IMR-90 (cell line): ENCODE data around the gene NECTIN2. TPM values are rescaled to one million over a fixed set of nuclear protein-coding genes. Genes with fewer than 3 reads are reported as not detected.

ENCODE experiments used
- ATAC-seq: fragments of 200-7000 bp; cut with Tn5 transposase; 2 replicates; pipeline ENCODE4 v1.9.1; 2020; ENCODE audit warnings: low read depth, mild to moderate bottlenecking, moderate library complexity
- BruUV-seq: library from RNA; stranded (reverse); fragments of 400-500 nt; replicated peaks from 2 replicates; lab custom pipeline; 2021; lab: Mats Ljungman, UMichigan
- CTCF ChIA-PET: fragments of 300-600 bp; formaldehyde crosslinking; extraction: SDS; loops from one replicate; lab custom pipeline; 2021; ENCODE audit warnings: antibody characterized with exemption; lab: Yijun Ruan, JAX
- POLR2A ChIA-PET: fragments of 300-600 bp; sonication (Branson Sonifier 250); formaldehyde crosslinking; loops from one replicate; lab custom pipeline; 2022; ENCODE audit warnings: antibody characterized with exemption; ENCODE audit not compliant: unreplicated experiment; lab: Charles Lee
- DNase-seq: peaks from one replicate; pipeline ENCODE4 v3.0.0; 2013
- H2AFZ ChIP-seq: replicated peaks from 2 replicates; pipeline ENCODE3; 2013; ENCODE audit warnings: low read length, mild to moderate bottlenecking; ENCODE audit not compliant: poor library complexity
- H2AK5ac ChIP-seq: 2 replicates; pipeline ENCODE4 v1.6.1; 2013; ENCODE audit warnings: low read depth, low read length, inconsistent platforms
- H2AK9ac ChIP-seq: replicated peaks from 2 replicates; pipeline ENCODE3; 2013; ENCODE audit warnings: mild to moderate bottlenecking, low read depth, low read length, moderate library complexity; ENCODE audit not compliant: poor library complexity
- H2BK120ac ChIP-seq: 2 replicates; pipeline ENCODE4 v1.6.1; 2013; ENCODE audit warnings: low read depth, low read length, inconsistent platforms
- H2BK15ac ChIP-seq: 3 replicates; pipeline ENCODE4 v1.6.1; 2013; ENCODE audit warnings: low read depth, low read length, inconsistent platforms
- H2BK20ac ChIP-seq: 2 replicates; pipeline ENCODE4 v1.6.1; 2013; ENCODE audit warnings: low read depth, mild to moderate bottlenecking, inconsistent platforms, low read length, moderate library complexity
- H2BK5ac ChIP-seq: 2 replicates; pipeline ENCODE4 v1.6.1; 2013; ENCODE audit warnings: mild to moderate bottlenecking, low read depth, low read length, inconsistent platforms; ENCODE audit not compliant: poor library complexity, severe bottlenecking
- H3K14ac ChIP-seq: replicated peaks from 2 replicates; pipeline ENCODE4 v1.6.1; 2013; ENCODE audit warnings: low read depth, low read length, inconsistent platforms
- H3K18ac ChIP-seq: 2 replicates; pipeline ENCODE4 v1.6.1; 2013; ENCODE audit warnings: low read depth, low read length, control low read depth
- H3K23ac ChIP-seq: 2 replicates; pipeline ENCODE4 v1.6.1; 2013; ENCODE audit warnings: low read depth, low read length, inconsistent platforms
- H3K27ac ChIP-seq: 2 replicates; pipeline ENCODE4 v1.5.1; 2013; ENCODE audit warnings: mild to moderate bottlenecking, control low read depth, low read length; ENCODE audit not compliant: insufficient read depth
- H3K27me3 ChIP-seq: 2 replicates; pipeline ENCODE4 v1.6.1; 2013; ENCODE audit warnings: low read length; ENCODE audit not compliant: control insufficient read depth, insufficient read depth
- H3K36me3 ChIP-seq: 2 replicates; pipeline ENCODE4 v1.6.1; 2013; ENCODE audit warnings: low read length, mixed read lengths; ENCODE audit not compliant: control insufficient read depth, insufficient read depth
- H3K4ac ChIP-seq: 2 replicates; pipeline ENCODE4 v1.6.1; 2013; ENCODE audit warnings: low read depth, low read length, inconsistent platforms
- H3K4me1 ChIP-seq: 2 replicates; pipeline ENCODE4 v1.6.1; 2013; ENCODE audit warnings: low read length, mixed read lengths; ENCODE audit not compliant: control insufficient read depth, insufficient read depth
- H3K4me2 ChIP-seq: 2 replicates; pipeline ENCODE4 v1.6.1; 2013; ENCODE audit warnings: low read depth, mild to moderate bottlenecking, control low read depth, low read length, moderate library complexity
- H3K4me3 ChIP-seq: 2 replicates; pipeline ENCODE4 v1.5.1; 2013; ENCODE audit warnings: low read depth, mild to moderate bottlenecking, control low read depth, low read length, moderate library complexity; ENCODE audit not compliant: insufficient read depth
- H3K56ac ChIP-seq: 2 replicates; pipeline ENCODE4 v1.6.1; 2013; ENCODE audit warnings: low read length, inconsistent platforms; ENCODE audit not compliant: insufficient read depth; ENCODE audit errors: extremely low read depth
- H3K79me1 ChIP-seq, 2 experiments: 2 replicates each; pipeline ENCODE4 v1.6.1; 2013; ENCODE audit warnings: low read length in 2 of 2, inconsistent platforms in 1 of 2, low read depth in 1 of 2
- H3K9ac ChIP-seq: 2 replicates; pipeline ENCODE4 v1.6.1; 2013; ENCODE audit warnings: low read depth, low read length, control low read depth
- H3K9me1 ChIP-seq: 2 replicates; pipeline ENCODE4 v1.6.1; 2013; ENCODE audit warnings: low read length, inconsistent platforms; ENCODE audit not compliant: insufficient read depth
- H3K9me3 ChIP-seq: 2 replicates; pipeline ENCODE4 v1.6.1; 2013; ENCODE audit warnings: low read length; ENCODE audit not compliant: control insufficient read depth, insufficient read depth
- H4K20me1 ChIP-seq: 2 replicates; pipeline ENCODE4 v1.6.1; 2013; ENCODE audit warnings: low read length, inconsistent platforms; ENCODE audit not compliant: insufficient read depth
- H4K5ac ChIP-seq: 2 replicates; pipeline ENCODE4 v1.6.1; 2013; ENCODE audit warnings: mild to moderate bottlenecking, low read depth, low read length, control low read depth
- H4K8ac ChIP-seq, 2 experiments: 2 replicates each; pipeline ENCODE4 v1.6.1; 2013; ENCODE audit warnings: low read depth in 2 of 2, low read length in 2 of 2, control low read depth in 1 of 2, inconsistent platforms in 1 of 2
- H4K91ac ChIP-seq: 2 replicates; pipeline ENCODE4 v1.6.1; 2013; ENCODE audit warnings: low read depth, low read length, inconsistent platforms; ENCODE audit not compliant: insufficient read depth
- BHLHE40 ChIP-seq: fragments of 150-350 bp; IDR thresholded peaks from 2 replicates; pipeline ENCODE4 v1.6.1; 2016; ENCODE audit warnings: mild to moderate bottlenecking, low read depth, low read length
- CEBPB ChIP-seq: IDR thresholded peaks from 2 replicates; pipeline ENCODE4 v1.6.1; 2012; ENCODE audit warnings: low read depth, low read length, improper control_type of control experiment
- CHD1 ChIP-seq: IDR thresholded peaks from 2 replicates; pipeline ENCODE4 v1.6.1; 2012; ENCODE audit warnings: low read depth, low read length, improper control_type of control experiment
- CTCF ChIP-seq: conservative IDR thresholded peaks from 2 replicates; pipeline ENCODE4 v1.5.1; 2012; ENCODE audit warnings: mild to moderate bottlenecking, low read depth, low read length, improper control_type of control experiment
- FOS ChIP-seq: fragments of 150-350 bp; IDR thresholded peaks from 2 replicates; pipeline ENCODE4 v1.6.1; 2016; ENCODE audit warnings: low read depth, low read length
- MAFK ChIP-seq: IDR thresholded peaks from 2 replicates; pipeline ENCODE4 v1.6.1; 2012; ENCODE audit warnings: low read depth, low read length, improper control_type of control experiment
- MAZ ChIP-seq: IDR thresholded peaks from 2 replicates; pipeline ENCODE4 v1.6.1; 2012; ENCODE audit warnings: low read depth, mild to moderate bottlenecking, low read length, improper control_type of control experiment, moderate library complexity, borderline replicate concordance
- MXI1 ChIP-seq: IDR thresholded peaks from 2 replicates; pipeline ENCODE4 v1.6.1; 2012; ENCODE audit warnings: low read depth, mild to moderate bottlenecking, low read length, moderate library complexity, borderline replicate concordance
- NFE2L2 ChIP-seq: fragments of 150-350 bp; IDR thresholded peaks from 2 replicates; pipeline ENCODE4 v1.6.1; 2016; ENCODE audit warnings: low read depth, mild to moderate bottlenecking, low read length
- POLR2A ChIP-seq: IDR thresholded peaks from 2 replicates; pipeline ENCODE4 v1.6.1; 2012; ENCODE audit warnings: mild to moderate bottlenecking, low read depth, low read length
- RAD21 ChIP-seq: IDR thresholded peaks from 2 replicates; pipeline ENCODE4 v1.6.1; 2012; ENCODE audit warnings: low read length, improper control_type of control experiment
- RCOR1 ChIP-seq: IDR thresholded peaks from 2 replicates; pipeline ENCODE4 v1.6.1; 2012; ENCODE audit warnings: mild to moderate bottlenecking, low read length, improper control_type of control experiment; ENCODE audit not compliant: insufficient replicate concordance
- RFX5 ChIP-seq: IDR thresholded peaks from 2 replicates; pipeline ENCODE4 v1.8.0; 2012; ENCODE audit warnings: low read depth, mild to moderate bottlenecking, low read length, moderate library complexity
- SMC3 ChIP-seq: fragments of 150-350 bp; IDR thresholded peaks from 2 replicates; pipeline ENCODE4 v1.6.1; 2016; ENCODE audit warnings: low read depth, mild to moderate bottlenecking, antibody characterized with exemption, low read length, moderate library complexity
- WGBS, 2 experiments: methylation state at CpG; one replicate each; pipeline versions ENCODE4 v1.1.5 to v1.1.7; 2013; ENCODE audit warnings: missing lambda C conversion rate in 2 of 2; ENCODE audit not compliant: insufficient read length in 1 of 2; ENCODE audit errors: extremely low coverage in 2 of 2; 5-methylcytosine and 5-hydroxymethylcytosine counted together
- dilution Hi-C: fragments of 300-500 bp; cut with HindIII; formaldehyde crosslinking; loops from one replicate; pipeline ENCODE4 v1.14.3; 2018; ENCODE audit warnings: low sequenced_read_pairs; ENCODE audit not compliant: unreplicated experiment
- in situ Hi-C: fragments of 300-500 bp; cut with MboI; formaldehyde crosslinking; loops from 3 replicates; pipeline ENCODE4 v1.14.3; 2019; ENCODE audit warnings: low sequenced_read_pairs, inconsistent platforms, mixed read lengths
- intact Hi-C: fragments of 100-400 bp; cut with micrococcal nuclease; formaldehyde crosslinking; loops from 2 replicates; pipeline ENCODE4 v1.10.0; 2022
- polyA plus RNA-seq, 3 experiments: library from polyadenylated mRNA; depleted of rRNA; stranded (reverse); fragments of >200 nt; gene quantifications; 2 replicates each; pipeline ENCODE4 v1.2.3, GENCODE V29; 2012; ENCODE audit warnings: low replicate concordance in 1 of 3
- total RNA-seq: library from RNA; depleted of rRNA; stranded (reverse); fragments of >200 nt; gene quantifications from 2 replicates; pipeline ENCODE4 v1.2.3, GENCODE V29; 2012
- TF ChIP-seq, protein P1 (sequence below): fragments of 150-350 bp; IDR thresholded peaks from 2 replicates; pipeline ENCODE4 v1.6.1; 2017; ENCODE audit warnings: mild to moderate bottlenecking, antibody characterized with exemption, low read length, low read depth
- TF ChIP-seq, protein P2 (sequence below): fragments of 150-350 bp; IDR thresholded peaks from 2 replicates; pipeline ENCODE4 v1.6.1; 2016; ENCODE audit warnings: low read depth, mild to moderate bottlenecking, low read length, moderate library complexity, borderline replicate concordance

NECTIN2 gene
- total and polyA plus RNA-seq, 2 of the 4 experiments (the other 2 are of a cell fraction), result 77.8 to 170 TPM

DNA sequence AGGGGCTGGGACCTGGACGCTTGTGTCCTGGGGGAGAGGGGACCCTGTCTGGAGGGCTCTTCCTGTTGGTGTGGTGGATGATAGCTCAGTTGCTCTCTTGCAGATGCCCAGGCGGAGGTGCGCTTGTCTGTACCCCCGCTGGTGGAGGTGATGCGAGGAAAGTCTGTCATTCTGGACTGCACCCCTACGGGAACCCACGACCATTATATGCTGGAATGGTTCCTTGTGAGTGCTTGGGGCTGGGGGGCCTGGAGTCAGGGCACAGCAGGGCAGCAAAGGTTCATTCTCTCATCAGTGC, 35.0 kb upstream of the NECTIN2 start:
- Histone ChIP-seq H3K27me3 (no peaks in the 10 kb centered on the region), H3K9ac (no peak overlapping the region), H2AK9ac (no peak overlapping the region), H3K4me2 (no peak overlapping the region), H2BK15ac (no peak overlapping the region), H3K14ac (no peak overlapping the region), H2BK120ac (no peak overlapping the region), H3K27ac (no peak overlapping the region), H3K4me3 (no peak overlapping the region), H2AFZ (no peak overlapping the region), H4K20me1 (no peaks in the 10 kb centered on the region), H3K56ac (no peak overlapping the region), H3K23ac (no peak overlapping the region), H3K79me1 (peaks cover 5 to 9% of the 10 kb centered on the region in 2 experiments; a peak in 2 of 4 replicates), H3K36me3 (peaks cover 16% of the 10 kb centered on the region), H4K91ac (no peak overlapping the region), H2BK20ac (no peak overlapping the region), H3K4ac (no peak overlapping the region), H4K5ac (no peak overlapping the region), H2BK5ac (no peak overlapping the region), H3K4me1 (peaks cover 15% of the 10 kb centered on the region), H3K18ac (no peak overlapping the region), H2AK5ac (no peak overlapping the region), H4K8ac (no peak overlapping the region), H3K9me1 (no peaks in the 10 kb centered on the region), H3K9me3 (no peaks in the 10 kb centered on the region)
- dilution Hi-C loops (no loop called here), in situ Hi-C loops (no loop called here), intact Hi-C loops (no loop called here)
- TF ChIP-seq RFX5, result no peak
- no peak for TF ChIP-seq RAD21
- TF ChIP-seq, protein P1, sequence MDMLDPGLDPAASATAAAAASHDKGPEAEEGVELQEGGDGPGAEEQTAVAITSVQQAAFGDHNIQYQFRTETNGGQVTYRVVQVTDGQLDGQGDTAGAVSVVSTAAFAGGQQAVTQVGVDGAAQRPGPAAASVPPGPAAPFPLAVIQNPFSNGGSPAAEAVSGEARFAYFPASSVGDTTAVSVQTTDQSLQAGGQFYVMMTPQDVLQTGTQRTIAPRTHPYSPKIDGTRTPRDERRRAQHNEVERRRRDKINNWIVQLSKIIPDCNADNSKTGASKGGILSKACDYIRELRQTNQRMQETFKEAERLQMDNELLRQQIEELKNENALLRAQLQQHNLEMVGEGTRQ, result no peak
- no peak for TF ChIP-seq MXI1
- TF ChIP-seq CHD1, result no peak
- TF ChIP-seq CEBPB, result no peak
- TF ChIP-seq POLR2A, result no peak
- no peak for TF ChIP-seq SMC3
- TF ChIP-seq, protein P2, sequence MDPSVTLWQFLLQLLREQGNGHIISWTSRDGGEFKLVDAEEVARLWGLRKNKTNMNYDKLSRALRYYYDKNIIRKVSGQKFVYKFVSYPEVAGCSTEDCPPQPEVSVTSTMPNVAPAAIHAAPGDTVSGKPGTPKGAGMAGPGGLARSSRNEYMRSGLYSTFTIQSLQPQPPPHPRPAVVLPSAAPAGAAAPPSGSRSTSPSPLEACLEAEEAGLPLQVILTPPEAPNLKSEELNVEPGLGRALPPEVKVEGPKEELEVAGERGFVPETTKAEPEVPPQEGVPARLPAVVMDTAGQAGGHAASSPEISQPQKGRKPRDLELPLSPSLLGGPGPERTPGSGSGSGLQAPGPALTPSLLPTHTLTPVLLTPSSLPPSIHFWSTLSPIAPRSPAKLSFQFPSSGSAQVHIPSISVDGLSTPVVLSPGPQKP, result no peak
- no peak for TF ChIP-seq MAZ
- no peak for TF ChIP-seq RCOR1
- no peak for TF ChIP-seq FOS
- no peak for TF ChIP-seq MAFK
- TF ChIP-seq BHLHE40, result no peak
- no peak for TF ChIP-seq CTCF
- no peak for TF ChIP-seq NFE2L2
- ATAC-seq (no peak), DNase-seq (no peak)
- WGBS, 2 experiments, result 100% methylated on average over 2 of the region's 7 CpGs; no CpG with 5 or more reads in 1 of the 2 experiments
- POLR2A ChIA-PET, result no interaction called here
- no TSS peak for BruUV-seq
- CTCF ChIA-PET, result no interaction called here
